GM18907 (cell line): ENCODE results near the gene ARL15.

Source experiments
- ATAC-seq: cut with Tn5 transposase; IDR thresholded peaks from one replicate; pipeline ENCODE4 v1.9.1; 2021; ENCODE audit warnings: mild to moderate bottlenecking, moderate library complexity; ENCODE audit not compliant: unreplicated experiment

ARL15 gene

GRCh38 chr5:54288568-54289217 lies 21.7 kb downstream of the ARL15 start:
- ATAC-seq: no peak

GRCh38 chr5:54285686-54286085 lies 24.7 kb downstream of the ARL15 start:
- no peak for ATAC-seq

GRCh38 chr5:54284586-54284985 lies 25.8 kb downstream of the ARL15 start:
- no peak for ATAC-seq

- no peak for ATAC-seq
Observed at GRCh38 chr5:54282876-54283275, 27.5 kb downstream of the ARL15 start.

- ATAC-seq: no peak
Observed at GRCh38 chr5:54281960-54282692, 28.2 kb downstream of the ARL15 start.

GRCh38 chr5:54279960-54280359 lies 30.4 kb downstream of the ARL15 start:
- ATAC-seq: no peak

- no peak for ATAC-seq
Observed at GRCh38 chr5:54278979-54279717, 31.2 kb downstream of the ARL15 start.

GRCh38 chr5:54278036-54278830 lies 32.1 kb downstream of the ARL15 start:
- ATAC-seq: no peak

GRCh38 chr5:54276048-54276447 lies 34.3 kb downstream of the ARL15 start:
- no peak for ATAC-seq

- no peak for ATAC-seq
Observed at GRCh38 chr5:54275361-54275760, 35.0 kb downstream of the ARL15 start.

- no peak for ATAC-seq
Observed at GRCh38 chr5:54274944-54275343, 35.4 kb downstream of the ARL15 start.

- no peak for ATAC-seq
Observed at GRCh38 chr5:54273715-54274114, 36.7 kb downstream of the ARL15 start.

GRCh38 chr5:54272746-54273145 lies 37.6 kb downstream of the ARL15 start:
- no peak for ATAC-seq

GRCh38 chr5:54270326-54270725 lies 40.0 kb downstream of the ARL15 start:
- ATAC-seq: no peak

GRCh38 chr5:54264574-54264973 lies 45.8 kb downstream of the ARL15 start:
- no peak for ATAC-seq

GRCh38 chr5:54263447-54263846 lies 46.9 kb downstream of the ARL15 start:
- no peak for ATAC-seq

GRCh38 chr5:54261596-54261995 lies 48.8 kb downstream of the ARL15 start:
- ATAC-seq: no peak

GRCh38 chr5:54259981-54260380 lies 50.4 kb downstream of the ARL15 start:
- ATAC-seq: no peak

GRCh38 chr5:54259090-54259489 lies 51.3 kb downstream of the ARL15 start:
- ATAC-seq: no peak

- no peak for ATAC-seq
Observed at GRCh38 chr5:54257366-54258118, 52.8 kb downstream of the ARL15 start.
